Keratinocyte (primary cell): ENCODE results near the gene NKRF. TPM values are rescaled to one million over a fixed set of nuclear protein-coding genes. Genes with fewer than 3 reads are reported as not detected.

ENCODE experiments used
- DNase-seq: peaks from one replicate; pipeline ENCODE4 v3.0.0-alpha.2; 2011; ENCODE audit warnings: low read depth, missing footprints, low spot score
- FAIRE-seq: peaks from 2 replicates; lab custom pipeline; 2011; peaks lifted over from hg19 to GRCh38; lab: Jason Lieb, UNC
- H2AFZ ChIP-seq: 2 replicates; pipeline ENCODE4 v1.6.0; 2012; ENCODE audit warnings: low read length, control low read depth, inconsistent platforms; ENCODE audit not compliant: control insufficient read depth
- H3K27ac ChIP-seq: 2 replicates; pipeline ENCODE4 v1.5.1; 2011; ENCODE audit warnings: low read length; ENCODE audit not compliant: control insufficient read depth, insufficient read depth
- H3K27me3 ChIP-seq: 3 replicates; pipeline ENCODE4 v1.6.0; 2011; ENCODE audit warnings: low read length; ENCODE audit not compliant: control insufficient read depth, insufficient read depth; ENCODE audit errors: extremely low read depth
- H3K36me3 ChIP-seq, 2 experiments: 2 replicates in 1 of 2; 3 replicates in 1 of 2; pipeline ENCODE4 v1.5.1; 2011; ENCODE audit warnings: low read length in 2 of 2, mild to moderate bottlenecking in 1 of 2; ENCODE audit not compliant: control insufficient read depth in 2 of 2, insufficient read depth in 2 of 2; ENCODE audit errors: extremely low read depth in 1 of 2
- H3K4me1 ChIP-seq: 3 replicates; pipeline ENCODE4 v1.5.1; 2011; ENCODE audit warnings: low read length; ENCODE audit not compliant: control insufficient read depth, insufficient read depth; ENCODE audit errors: extremely low read depth
- H3K4me2 ChIP-seq: 3 replicates; pipeline ENCODE4 v1.6.0; 2011; ENCODE audit warnings: low read depth, low read length; ENCODE audit not compliant: control insufficient read depth, insufficient read depth; ENCODE audit errors: extremely low read depth
- H3K4me3 ChIP-seq, 3 experiments: fragments of 200-600 bp in 1 of 3; sonication (generic) in 1 of 3; 2 replicates in 2 of 3; 3 replicates in 1 of 3; pipeline ENCODE4 v1.5.1; 2011 to 2016; ENCODE audit warnings: low read length in 3 of 3, mild to moderate bottlenecking in 3 of 3, control low read depth in 2 of 3, inconsistent platforms in 1 of 3, low read depth in 1 of 3, mixed read lengths in 1 of 3, mixed run types in 1 of 3, moderate library complexity in 1 of 3; ENCODE audit not compliant: control insufficient read depth in 2 of 3, insufficient read depth in 2 of 3; ENCODE audit errors: extremely low read depth in 1 of 3
- H3K79me2 ChIP-seq: 2 replicates; pipeline ENCODE4 v1.6.0; 2012; ENCODE audit warnings: low read length; ENCODE audit not compliant: control insufficient read depth, insufficient read depth
- H3K9ac ChIP-seq: 3 replicates; pipeline ENCODE4 v1.6.0; 2011; ENCODE audit warnings: low read length; ENCODE audit not compliant: control insufficient read depth, insufficient read depth; ENCODE audit errors: extremely low read depth
- H3K9me1 ChIP-seq: 3 replicates; pipeline ENCODE4 v1.6.0; 2011; ENCODE audit warnings: low read length; ENCODE audit not compliant: control insufficient read depth, insufficient read depth; ENCODE audit errors: extremely low read depth
- H3K9me3 ChIP-seq: 2 replicates; pipeline ENCODE4 v1.5.1; 2012; ENCODE audit warnings: low read depth, low read length; ENCODE audit not compliant: control insufficient read depth
- H4K20me1 ChIP-seq: 3 replicates; pipeline ENCODE4 v1.6.0; 2011; ENCODE audit warnings: low read length; ENCODE audit not compliant: control insufficient read depth, insufficient read depth; ENCODE audit errors: extremely low read depth
- EZH2 ChIP-seq: IDR thresholded peaks from one replicate; pipeline ENCODE4 v1.6.1; 2012; ENCODE audit warnings: inconsistent platforms, mild to moderate bottlenecking, low read length, moderate library complexity
- dilution Hi-C: fragments of 300-500 bp; cut with MboI; formaldehyde crosslinking; loops from one replicate; pipeline ENCODE4 v1.7.0; 2020; ENCODE audit warnings: low sequenced_read_pairs; ENCODE audit not compliant: extremely low pct_ligation_motif_present
- polyA plus RNA-seq, 5 experiments: library from polyadenylated mRNA; depleted of rRNA in 3 of 5; stranded (reverse) in 3 of 5; stranded (forward) in 1 of 5; unstranded in 1 of 5; fragments of >200 nt; gene quantifications; 1 replicate in 1 of 5; 2 replicates in 3 of 5; 3 replicates in 1 of 5; pipeline versions ENCODE4 v1.2.1 to v1.2.3, GENCODE V29; 2011 to 2012; ENCODE audit warnings: missing spikeins in 2 of 5, low read depth in 1 of 5, low replicate concordance in 1 of 5
- TF ChIP-seq, protein P1 (sequence below), 3 experiments: IDR thresholded peaks in 1 of 3; conservative IDR thresholded peaks in 1 of 3; optimal IDR thresholded peaks in 1 of 3; 2 replicates in 2 of 3; 3 replicates in 1 of 3; pipeline versions ENCODE3 to v1.5.1; 2011; ENCODE audit warnings: low read length in 3 of 3, mild to moderate bottlenecking in 3 of 3, moderate library complexity in 2 of 3, control low read depth in 1 of 3, inconsistent platforms in 1 of 3; ENCODE audit not compliant: insufficient read depth in 2 of 3; ENCODE audit errors: extremely low read depth in 1 of 3

NKRF gene
- polyA plus RNA-seq, 1 donor (not counting 4 experiments of a cell fraction or from before 2014, with no cell fraction given) = 11.0 TPM

DNA sequence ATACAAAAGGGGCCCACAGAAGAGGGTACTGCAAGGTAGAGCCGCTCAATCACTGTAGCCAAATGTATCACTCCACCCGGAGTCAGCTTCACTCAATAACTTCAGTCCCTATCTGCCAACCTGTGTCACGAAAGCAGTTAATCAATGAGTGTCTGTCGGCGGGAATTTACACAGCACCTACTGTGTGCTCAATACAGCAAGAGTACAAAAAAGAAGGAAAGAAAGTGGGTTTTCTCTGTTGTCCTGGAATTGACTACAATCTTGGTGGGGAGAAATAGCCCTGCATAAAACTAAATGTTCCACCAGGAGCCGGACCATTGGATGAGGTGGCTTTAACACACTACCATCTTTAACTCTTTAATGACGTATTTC is 780 bp upstream of the NKRF start:
- TF ChIP-seq, protein P1, sequence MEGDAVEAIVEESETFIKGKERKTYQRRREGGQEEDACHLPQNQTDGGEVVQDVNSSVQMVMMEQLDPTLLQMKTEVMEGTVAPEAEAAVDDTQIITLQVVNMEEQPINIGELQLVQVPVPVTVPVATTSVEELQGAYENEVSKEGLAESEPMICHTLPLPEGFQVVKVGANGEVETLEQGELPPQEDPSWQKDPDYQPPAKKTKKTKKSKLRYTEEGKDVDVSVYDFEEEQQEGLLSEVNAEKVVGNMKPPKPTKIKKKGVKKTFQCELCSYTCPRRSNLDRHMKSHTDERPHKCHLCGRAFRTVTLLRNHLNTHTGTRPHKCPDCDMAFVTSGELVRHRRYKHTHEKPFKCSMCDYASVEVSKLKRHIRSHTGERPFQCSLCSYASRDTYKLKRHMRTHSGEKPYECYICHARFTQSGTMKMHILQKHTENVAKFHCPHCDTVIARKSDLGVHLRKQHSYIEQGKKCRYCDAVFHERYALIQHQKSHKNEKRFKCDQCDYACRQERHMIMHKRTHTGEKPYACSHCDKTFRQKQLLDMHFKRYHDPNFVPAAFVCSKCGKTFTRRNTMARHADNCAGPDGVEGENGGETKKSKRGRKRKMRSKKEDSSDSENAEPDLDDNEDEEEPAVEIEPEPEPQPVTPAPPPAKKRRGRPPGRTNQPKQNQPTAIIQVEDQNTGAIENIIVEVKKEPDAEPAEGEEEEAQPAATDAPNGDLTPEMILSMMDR (optimal IDR thresholded peaks at IDR 0.05 in 1 of 3, IDR thresholded peaks at IDR 0.05 in 1 of 3, conservative IDR thresholded peaks at IDR 0.05 in 1 of 3; ENCODE audit: extremely low read depth in 1 of 3, insufficient read depth in 2 of 3, low read length in 3 of 3) = no peak
- TF ChIP-seq EZH2 = no peak
- peak overlapping the region; percentile 78 for H3K27ac ChIP-seq
- FAIRE-seq (no peak), DNase-seq (no peak)
- peaks cover 29% of the 10 kb centered on the region for H3K79me2 ChIP-seq
- H2AFZ ChIP-seq = peak overlapping the region; percentile 81
- dilution Hi-C loops = no loop called here
- peak overlapping the region; percentile 87 for H3K4me2 ChIP-seq
- H4K20me1 ChIP-seq = no peaks in the 10 kb centered on the region
- no peaks in the 10 kb centered on the region for H3K9me1 ChIP-seq
- H3K4me1 ChIP-seq = peaks cover 17% of the 10 kb centered on the region
- no peaks in the 10 kb centered on the region for H3K9me3 ChIP-seq
- peak overlapping the region; percentile 72 to 89 (median 78) for H3K4me3 ChIP-seq
- no peak overlapping the region for H3K9ac ChIP-seq
- H3K36me3 ChIP-seq = peaks cover 0 to 3% of the 10 kb centered on the region in 2 experiments
- H3K27me3 ChIP-seq = no peaks in the 10 kb centered on the region

GRCh38 chrX:119605464-119606279 is 552 bp downstream of the NKRF start:
- H3K9me3 ChIP-seq = no peaks in the 10 kb centered on the region
- DNase-seq (no peak), FAIRE-seq (no peak)
- peak overlapping the region; percentile 75 for H2AFZ ChIP-seq
- no peaks in the 10 kb centered on the region for H4K20me1 ChIP-seq
- H3K4me2 ChIP-seq = peak overlapping the region; percentile 83
- peaks cover 0 to 3% of the 10 kb centered on the region in 2 experiments for H3K36me3 ChIP-seq
- TF ChIP-seq, protein P1 (optimal IDR thresholded peaks at IDR 0.05 in 1 of 3, IDR thresholded peaks at IDR 0.05 in 1 of 3, conservative IDR thresholded peaks at IDR 0.05 in 1 of 3; ENCODE audit: extremely low read depth in 1 of 3, insufficient read depth in 2 of 3, low read length in 3 of 3) = peak in 1 of 3 experiments; percentile 6
- no peak for TF ChIP-seq EZH2
- no peaks in the 10 kb centered on the region for H3K9me1 ChIP-seq
- H3K27me3 ChIP-seq = no peaks in the 10 kb centered on the region
- H3K4me3 ChIP-seq = peak overlapping the region; percentile 72 to 89 (median 78)
- H3K4me1 ChIP-seq = peaks cover 17% of the 10 kb centered on the region
- H3K9ac ChIP-seq = peak overlapping the region; percentile 87
- H3K27ac ChIP-seq = peak overlapping the region; percentile 78
- H3K79me2 ChIP-seq = peaks cover 40% of the 10 kb centered on the region
- dilution Hi-C loops = no loop called here
